Activated naive CD8-positive, alpha-beta T cell treated with anti-CD3 and anti-CD28 coated beads for 36 hours (primary cell): ENCODE data around the gene PPP2R2B. TPM values are rescaled to one million over a fixed set of nuclear protein-coding genes. Genes with fewer than 3 reads are reported as not detected.

Source experiments
- DNase-seq: peaks from one replicate; pipeline ENCODE4 v3.0.0; 2021
- H3K27ac Mint-ChIP-seq: one replicate; pipeline ENCODE4 v1.8.0; 2022; ENCODE audit warnings: mild to moderate bottlenecking, moderate library complexity, mixed read lengths
- H3K27me3 Mint-ChIP-seq: one replicate; pipeline ENCODE4 v1.8.0; 2022; ENCODE audit warnings: mild to moderate bottlenecking, mixed read lengths
- H3K36me3 Mint-ChIP-seq: one replicate; pipeline ENCODE4 v1.8.0; 2021; ENCODE audit warnings: mild to moderate bottlenecking, mixed read lengths
- H3K4me1 Mint-ChIP-seq: one replicate; pipeline ENCODE4 v1.8.0; 2021; ENCODE audit warnings: mixed read lengths
- H3K4me3 Mint-ChIP-seq: one replicate; pipeline ENCODE4 v1.8.0; 2022; ENCODE audit warnings: mild to moderate bottlenecking, moderate library complexity, mixed read lengths
- H3K9me3 Mint-ChIP-seq: one replicate; pipeline ENCODE4 v1.8.0; 2022; ENCODE audit warnings: mixed read lengths
- total RNA-seq, 2 experiments: library from RNA; stranded (reverse); gene quantifications; one replicate each; pipeline ENCODE4 v1.2.3, GENCODE V29; 2021

The PPP2R2B gene
- total RNA-seq, 2 experiments from 2014 or later, result 0.19 to 0.30 TPM

DNA sequence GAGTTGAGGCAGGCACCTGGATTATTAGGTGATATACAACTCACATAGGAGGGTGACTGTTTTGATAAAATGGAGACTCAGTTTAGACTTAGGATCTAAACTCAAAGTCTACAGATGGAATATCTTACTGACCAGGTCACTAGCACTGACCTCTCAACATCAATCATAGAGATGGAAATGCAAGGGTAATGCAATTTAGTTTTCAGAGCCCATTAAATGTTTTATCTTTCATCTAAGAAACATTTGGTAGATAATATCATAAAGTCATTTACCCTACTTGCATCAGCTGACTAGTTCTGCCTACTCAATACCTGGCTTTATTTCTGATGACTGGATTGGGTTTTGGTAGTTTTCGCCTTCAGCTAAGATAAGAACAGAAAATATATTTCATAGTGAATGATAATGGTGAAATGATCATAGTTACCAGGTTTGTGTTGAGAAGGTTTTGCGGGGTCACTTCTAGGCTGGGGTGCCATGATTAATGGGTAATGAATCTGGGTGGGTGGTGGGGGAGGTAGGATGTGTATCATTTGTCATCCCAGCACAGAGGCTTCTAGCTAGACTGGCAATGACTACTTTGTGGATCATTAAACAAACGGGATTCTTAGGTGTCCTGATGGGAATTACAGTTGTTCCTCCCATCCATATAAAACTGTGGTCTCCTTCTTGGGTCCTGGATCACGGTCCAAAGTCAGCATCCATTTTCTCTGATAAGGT, 173.4 kb downstream of the PPP2R2B start:
- Mint-ChIP-seq H3K36me3 (no peaks in the 10 kb centered on the region), H3K27ac (no peak overlapping the region), H3K27me3 (no peaks in the 10 kb centered on the region), H3K4me3 (no peak overlapping the region), H3K9me3 (no peaks in the 10 kb centered on the region), H3K4me1 (peaks cover 2% of the 10 kb centered on the region)
- no peak for DNase-seq

DNA sequence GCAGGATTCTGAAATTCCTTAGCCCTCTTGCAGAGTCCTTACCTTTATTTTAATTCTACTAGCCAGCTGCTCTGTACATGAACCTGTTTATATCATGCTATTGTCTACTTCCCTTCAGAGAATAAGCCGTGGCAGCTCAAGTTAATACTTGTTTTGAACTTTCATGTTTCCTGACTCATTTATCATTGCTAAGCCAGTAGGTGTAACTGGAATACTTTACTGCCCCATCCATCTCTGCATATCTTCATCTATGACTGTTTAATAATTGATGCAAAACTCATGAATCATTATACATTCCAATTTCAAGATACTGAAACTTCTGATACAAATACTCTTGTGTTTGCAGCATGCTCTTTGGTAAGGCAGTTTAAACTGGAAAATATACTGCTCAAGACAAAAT, 174.7 kb downstream of the PPP2R2B start:
- no peaks in the 10 kb centered on the region for H3K27me3 Mint-ChIP-seq
- H3K4me3 Mint-ChIP-seq, result no peak overlapping the region
- no peak for DNase-seq
- H3K4me1 Mint-ChIP-seq, result peaks cover 2% of the 10 kb centered on the region
- H3K27ac Mint-ChIP-seq, result no peak overlapping the region
- H3K9me3 Mint-ChIP-seq, result no peaks in the 10 kb centered on the region
- H3K36me3 Mint-ChIP-seq, result no peaks in the 10 kb centered on the region

DNA sequence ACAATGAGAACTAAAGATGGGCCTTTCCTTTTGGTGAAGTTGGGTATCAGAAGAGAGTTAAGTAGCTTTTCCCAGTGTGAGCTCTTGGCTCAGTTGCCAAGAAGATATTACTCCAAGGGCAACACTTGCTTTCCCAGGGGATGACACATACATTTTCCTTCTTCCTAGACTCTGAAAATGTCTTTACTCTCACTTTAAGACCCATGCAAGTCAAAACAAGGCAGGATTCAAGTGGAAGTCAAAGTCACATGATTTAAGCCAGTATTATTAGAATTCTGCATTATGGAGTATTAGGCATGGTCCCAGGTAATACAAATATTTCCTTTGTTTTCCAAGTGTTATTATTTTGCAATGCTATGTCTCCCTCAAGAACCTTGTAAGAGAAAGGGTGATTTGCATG, 175.1 kb downstream of the PPP2R2B start:
- DNase-seq, result no peak
- H3K36me3 Mint-ChIP-seq, result peaks cover 1% of the 10 kb centered on the region
- no peak overlapping the region for H3K27ac Mint-ChIP-seq
- H3K9me3 Mint-ChIP-seq, result no peaks in the 10 kb centered on the region
- peaks cover 4% of the 10 kb centered on the region for H3K4me1 Mint-ChIP-seq
- no peaks in the 10 kb centered on the region for H3K27me3 Mint-ChIP-seq
- H3K4me3 Mint-ChIP-seq, result no peak overlapping the region

DNA sequence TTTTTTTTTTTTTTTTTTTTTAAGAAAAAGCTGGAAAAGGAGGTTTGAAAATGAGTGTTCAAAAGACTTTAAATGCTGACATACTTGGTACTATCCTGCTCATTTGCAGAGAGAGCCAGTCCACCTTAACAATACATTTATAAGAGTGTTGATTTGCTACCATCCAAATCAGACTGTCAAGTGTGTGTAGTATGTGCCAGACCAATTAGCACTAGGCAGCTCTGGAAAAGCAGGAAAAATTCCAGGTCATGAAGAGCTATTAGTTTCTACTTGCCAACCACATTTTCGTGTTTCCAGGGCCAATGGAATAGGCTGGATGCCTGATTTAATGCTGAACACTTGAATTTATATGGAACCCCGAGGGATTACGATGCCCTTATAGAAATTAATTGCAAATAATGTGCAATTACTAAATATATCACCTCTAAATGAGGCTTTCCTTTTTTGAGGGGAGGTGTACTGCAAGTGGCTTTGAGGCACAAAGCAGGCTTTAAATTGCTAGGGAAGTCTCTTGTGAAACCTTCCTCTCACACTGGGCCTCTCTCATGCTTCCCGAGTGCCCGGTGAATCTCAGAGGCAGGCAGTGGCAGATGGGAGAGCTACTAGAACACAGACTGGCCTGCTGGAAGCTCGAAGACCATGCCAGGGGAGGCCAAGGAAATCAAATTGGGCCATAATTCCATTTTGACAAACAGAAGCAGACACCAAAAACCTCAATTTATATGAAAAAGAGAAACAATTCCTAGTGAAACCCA, 178.7 kb downstream of the PPP2R2B start:
- no peak overlapping the region for H3K4me3 Mint-ChIP-seq
- no peaks in the 10 kb centered on the region for H3K27me3 Mint-ChIP-seq
- peaks cover 1% of the 10 kb centered on the region for H3K36me3 Mint-ChIP-seq
- peaks cover 6% of the 10 kb centered on the region for H3K4me1 Mint-ChIP-seq
- DNase-seq, result no peak
- no peak overlapping the region for H3K27ac Mint-ChIP-seq
- no peaks in the 10 kb centered on the region for H3K9me3 Mint-ChIP-seq

- Mint-ChIP-seq H3K4me3 (no peak overlapping the region), H3K4me1 (peaks cover 6% of the 10 kb centered on the region), H3K36me3 (peaks cover 1% of the 10 kb centered on the region), H3K9me3 (no peaks in the 10 kb centered on the region), H3K27ac (no peak overlapping the region), H3K27me3 (no peaks in the 10 kb centered on the region)
- no peak for DNase-seq
These were observed 179.4 kb downstream of the PPP2R2B start for GRCh38 chr5:146699138-146699537.

- peaks cover 6% of the 10 kb centered on the region for H3K4me1 Mint-ChIP-seq
- no peaks in the 10 kb centered on the region for H3K27me3 Mint-ChIP-seq
- peaks cover 1% of the 10 kb centered on the region for H3K36me3 Mint-ChIP-seq
- no peak for DNase-seq
- H3K4me3 Mint-ChIP-seq, result no peak overlapping the region
- no peak overlapping the region for H3K27ac Mint-ChIP-seq
- H3K9me3 Mint-ChIP-seq, result no peaks in the 10 kb centered on the region
These were observed 179.9 kb downstream of the PPP2R2B start for GRCh38 chr5:146698651-146699050.

DNA sequence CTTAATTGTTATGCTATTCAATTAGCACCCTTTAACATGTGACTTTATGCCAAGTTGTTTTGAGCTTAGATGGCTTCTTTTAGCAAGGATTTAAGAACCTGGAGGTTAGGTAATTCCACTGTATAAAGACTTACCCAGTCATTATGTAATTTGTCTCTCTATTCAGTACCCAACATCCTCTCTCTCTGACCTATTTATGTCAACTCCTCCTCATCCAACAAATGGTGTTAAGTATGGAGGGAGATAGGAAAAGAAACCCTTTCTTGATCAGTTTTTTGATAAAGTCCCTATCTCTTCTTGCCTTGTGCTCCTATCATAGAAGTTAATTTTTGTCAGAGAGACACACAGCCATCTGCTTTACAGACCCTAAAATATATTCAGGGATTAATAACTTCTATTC, 181.3 kb downstream of the PPP2R2B start:
- DNase-seq, result no peak
- H3K36me3 Mint-ChIP-seq, result peaks cover 1% of the 10 kb centered on the region
- H3K4me1 Mint-ChIP-seq, result peaks cover 3% of the 10 kb centered on the region
- H3K27me3 Mint-ChIP-seq, result no peaks in the 10 kb centered on the region
- H3K27ac Mint-ChIP-seq, result no peak overlapping the region
- peaks cover 2% of the 10 kb centered on the region for H3K9me3 Mint-ChIP-seq
- no peak overlapping the region for H3K4me3 Mint-ChIP-seq

DNA sequence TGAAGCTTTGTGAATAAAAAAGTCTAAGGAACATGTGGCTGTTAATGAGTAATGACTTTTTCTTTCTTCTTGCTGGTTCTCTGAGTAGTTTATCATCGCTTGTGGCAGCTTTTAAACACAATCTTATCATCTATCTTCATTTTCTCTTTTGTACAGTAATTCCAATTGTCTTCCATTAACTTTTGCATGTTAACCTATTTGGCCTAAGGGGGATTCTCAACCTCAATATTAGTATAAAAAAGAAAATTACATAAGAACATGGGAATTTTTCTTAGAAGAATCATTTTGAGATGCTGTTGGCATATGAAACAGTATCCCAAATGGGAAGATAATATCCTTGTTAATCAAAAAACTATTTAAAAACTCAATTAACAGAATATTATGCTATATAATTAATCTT, 182.9 kb downstream of the PPP2R2B start:
- no peak for DNase-seq
- Mint-ChIP-seq H3K4me1 (peaks cover 3% of the 10 kb centered on the region), H3K27me3 (no peaks in the 10 kb centered on the region), H3K27ac (no peak overlapping the region), H3K4me3 (no peak overlapping the region), H3K9me3 (peaks cover 3% of the 10 kb centered on the region), H3K36me3 (peaks cover 1% of the 10 kb centered on the region)

- Mint-ChIP-seq H3K27me3 (no peaks in the 10 kb centered on the region), H3K4me3 (no peak overlapping the region), H3K27ac (no peak overlapping the region), H3K36me3 (no peaks in the 10 kb centered on the region), H3K9me3 (peaks cover 3% of the 10 kb centered on the region), H3K4me1 (no peaks in the 10 kb centered on the region)
- no peak for DNase-seq
These were observed 187.6 kb downstream of the PPP2R2B start for GRCh38 chr5:146690880-146691355.

- Mint-ChIP-seq H3K27me3 (no peaks in the 10 kb centered on the region), H3K36me3 (no peaks in the 10 kb centered on the region), H3K4me1 (no peaks in the 10 kb centered on the region)
These were observed 190.9 kb downstream of the PPP2R2B start for GRCh38 chr5:146687630-146688029.

DNA sequence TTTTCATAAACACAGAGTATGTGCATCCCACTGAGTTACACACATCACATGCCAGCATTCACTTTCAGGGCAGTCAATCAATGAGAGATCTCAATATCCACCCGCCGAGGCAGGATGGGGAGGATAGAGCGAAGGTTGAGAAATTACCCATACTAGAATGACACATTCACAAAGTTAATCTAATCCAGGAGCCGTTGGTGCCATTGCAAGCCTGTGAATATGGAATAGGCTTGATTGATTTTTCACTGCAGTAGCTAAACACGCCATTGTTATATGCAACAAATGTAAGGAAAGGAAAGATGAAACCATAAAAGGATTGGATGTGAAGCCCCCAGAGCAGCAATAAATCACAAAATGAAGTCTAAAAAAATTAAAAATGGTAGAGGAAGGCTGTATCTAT, 194.7 kb downstream of the PPP2R2B start:
- Mint-ChIP-seq H3K36me3 (no peaks in the 10 kb centered on the region), H3K4me1 (no peaks in the 10 kb centered on the region), H3K27me3 (no peaks in the 10 kb centered on the region), H3K4me3 (no peak overlapping the region), H3K27ac (no peak overlapping the region), H3K9me3 (no peaks in the 10 kb centered on the region)
- no peak for DNase-seq

More at GRCh38 chr5:146687630-146688029, 190.9 kb downstream of the PPP2R2B start:
- H3K27ac Mint-ChIP-seq, result no peak overlapping the region
- DNase-seq, result no peak
- no peak overlapping the region for H3K4me3 Mint-ChIP-seq
- H3K9me3 Mint-ChIP-seq, result peaks cover 1% of the 10 kb centered on the region

DNA sequence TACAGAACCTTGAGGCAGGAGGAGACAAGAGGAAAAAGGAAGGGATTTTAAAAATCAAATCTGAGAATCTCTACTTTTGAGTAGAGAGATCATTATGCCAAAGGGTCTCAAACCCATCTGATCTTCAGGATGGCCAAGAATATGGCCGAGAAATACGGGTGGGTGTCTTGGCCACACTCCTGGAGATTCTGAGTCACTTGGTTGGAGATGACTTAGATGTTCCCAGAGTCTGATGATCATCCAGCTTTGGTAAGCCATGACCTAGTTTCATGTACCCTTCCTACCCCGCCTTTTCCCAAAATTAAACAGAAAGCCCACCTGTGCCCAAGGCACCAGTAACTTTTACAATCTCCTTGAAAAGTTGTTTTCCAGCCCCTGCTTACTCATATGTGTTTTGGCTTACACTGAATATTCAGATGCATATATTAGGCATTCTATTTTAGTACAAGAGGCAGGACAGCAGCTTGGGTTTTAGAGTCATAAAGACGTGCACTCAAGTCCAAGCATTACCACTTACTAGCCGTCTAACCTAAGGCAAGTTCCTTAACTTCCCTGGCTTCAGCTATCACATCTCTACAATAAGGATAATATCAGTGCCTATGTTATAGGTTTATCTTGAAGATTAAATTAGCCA, 195.5 kb downstream of the PPP2R2B start:
- H3K9me3 Mint-ChIP-seq, result no peaks in the 10 kb centered on the region
- no peak overlapping the region for H3K27ac Mint-ChIP-seq
- H3K4me3 Mint-ChIP-seq, result no peak overlapping the region
- no peaks in the 10 kb centered on the region for H3K27me3 Mint-ChIP-seq
- DNase-seq, result no peak
- no peaks in the 10 kb centered on the region for H3K36me3 Mint-ChIP-seq
- H3K4me1 Mint-ChIP-seq, result no peaks in the 10 kb centered on the region

- H3K36me3 Mint-ChIP-seq, result no peaks in the 10 kb centered on the region
- DNase-seq, result no peak
- H3K27me3 Mint-ChIP-seq, result no peaks in the 10 kb centered on the region
- no peak overlapping the region for H3K27ac Mint-ChIP-seq
- no peak overlapping the region for H3K4me3 Mint-ChIP-seq
- H3K4me1 Mint-ChIP-seq, result no peaks in the 10 kb centered on the region
- no peaks in the 10 kb centered on the region for H3K9me3 Mint-ChIP-seq
These were observed 196.9 kb downstream of the PPP2R2B start for GRCh38 chr5:146681585-146682105.

GRCh38 chr5:146680846-146681584, 197.5 kb downstream of the PPP2R2B start:
- Mint-ChIP-seq H3K27ac (no peak overlapping the region), H3K4me3 (no peak overlapping the region), H3K36me3 (no peaks in the 10 kb centered on the region), H3K9me3 (no peaks in the 10 kb centered on the region), H3K27me3 (no peaks in the 10 kb centered on the region), H3K4me1 (no peaks in the 10 kb centered on the region)
- DNase-seq, result no peak

DNA sequence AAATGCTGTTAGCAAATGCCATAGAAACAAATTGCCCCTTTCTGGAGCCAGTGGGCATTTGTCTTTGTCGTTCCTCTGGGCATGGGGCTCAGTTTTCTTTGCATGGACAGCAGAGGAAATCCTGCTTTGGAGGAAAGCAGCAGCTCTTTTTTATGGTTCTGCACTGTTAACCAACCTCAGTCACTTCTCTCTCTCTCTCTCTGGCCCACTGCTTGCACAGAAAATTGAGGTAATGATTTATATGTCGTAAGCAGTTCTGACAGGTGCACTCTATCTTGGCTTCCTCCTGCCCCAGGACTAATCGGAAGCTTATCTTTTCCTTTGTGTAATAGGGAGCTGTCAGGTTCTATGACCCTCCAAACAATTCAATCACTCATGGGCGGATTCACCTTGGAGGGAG, 202.9 kb downstream of the PPP2R2B start:
- Mint-ChIP-seq H3K9me3 (no peaks in the 10 kb centered on the region), H3K4me3 (no peak overlapping the region), H3K27ac (no peak overlapping the region), H3K27me3 (no peaks in the 10 kb centered on the region), H3K36me3 (no peaks in the 10 kb centered on the region), H3K4me1 (no peaks in the 10 kb centered on the region)
- no peak for DNase-seq
